Measurements from ENCODE around the gene FOSB.
A peak's percentile ranks its signal among the peaks of the same experiment; 100 is the strongest.

- peak; percentile 99 for TF ChIP-seq CTCF (IDR thresholded peaks at IDR 0.05)
- no peak for TF ChIP-seq POLR2A (IDR thresholded peaks at IDR 0.05; ENCODE audit: low read length)
- peak; percentile 45; the same call in 1 of the 2 replicates for TF ChIP-seq MYC (IDR thresholded peaks at IDR 0.05; ENCODE audit: borderline replicate concordance, low read length)
- 0 out of 2 replicates have a peak, but pooled peaks have one; percentile 59 for TF ChIP-seq MAZ (IDR thresholded peaks at IDR 0.05; ENCODE audit: borderline replicate concordance, low read depth, low read length)
- TF ChIP-seq MAX (IDR thresholded peaks at IDR 0.05), result peak; percentile 67; the same call in 1 of the 2 replicates
- TF ChIP-seq EHMT2 (IDR thresholded peaks at IDR 0.05; ENCODE audit: low read depth), result no peak
- peak; percentile 56 for TF ChIP-seq PBX3 (IDR thresholded peaks at IDR 0.05)
- peak; percentile 89 for TF ChIP-seq MAFK (IDR thresholded peaks at IDR 0.05; ENCODE audit: partially characterized antibody)
- TF ChIP-seq TP53 (CRISPR knock-in tag; IDR thresholded peaks at IDR 0.05), result no peak
- no peak for TF ChIP-seq ELK1 (IDR thresholded peaks at IDR 0.05; ENCODE audit: low read depth, low read length)
Measured at GRCh38 chr19:45478454-45479238, 10.8 kb downstream of the FOSB start.
